A549 (cell line): ENCODE data around the gene GALNT18. TPM values are rescaled to one million over a fixed set of nuclear protein-coding genes. Genes with fewer than 3 reads are reported as not detected.

Experiments used
- ATAC-seq, 2 experiments: fragments of 200-7000 bp in 1 of 2; fragments of >200 bp in 1 of 2; cut with Nextera tagmentation in 1 of 2; cut with Tn5 transposase in 1 of 2; 3 replicates each; pipeline versions ENCODE4 v1.8.0 to v1.9.1; 2018 to 2020; ENCODE audit warnings: mild to moderate bottlenecking in 1 of 2, moderate library complexity in 1 of 2
- CTCF ChIA-PET: fragments of 300-600 bp; sonication (Branson Sonifier 250); formaldehyde crosslinking; extraction: SDS; loops from one replicate; lab custom pipeline; 2021; ENCODE audit warnings: antibody characterized with exemption, inconsistent platforms; lab: Yijun Ruan, JAX
- POLR2A ChIA-PET: fragments of 350-600 bp; formaldehyde crosslinking; extraction: SDS; loops from one replicate; lab custom pipeline; 2021; ENCODE audit warnings: antibody characterized with exemption, inconsistent platforms; lab: Yijun Ruan, JAX
- DNase-seq, 2 experiments: peaks; one replicate each; pipeline versions ENCODE4 v3.0.0 to v3.0.0-alpha.2; 2011 to 2016; ENCODE audit warnings: low read depth in 1 of 2, low spot score in 1 of 2
- FAIRE-seq: peaks from 2 replicates; lab custom pipeline; 2011; peaks lifted over from hg19 to GRCh38; lab: Jason Lieb, UNC
- H3K27ac ChIP-seq, 2 experiments: fragments of >200 bp; sonication (Bioruptor Twin); formaldehyde crosslinking; 3 replicates each; pipeline ENCODE4 v1.5.1; 2016 to 2017
- H3K4me1 ChIP-seq: fragments of >200 bp; sonication (Bioruptor Twin); formaldehyde crosslinking; 3 replicates; pipeline ENCODE4 v1.6.1; 2016
- H3K4me2 ChIP-seq: fragments of >200 bp; sonication (Bioruptor Twin); formaldehyde crosslinking; 3 replicates; pipeline ENCODE4 v1.6.1; 2016
- H3K4me3 ChIP-seq: fragments of >200 bp; sonication (Bioruptor Twin); formaldehyde crosslinking; 3 replicates; pipeline ENCODE4 v1.5.1; 2016
- H3K9me3 ChIP-seq: fragments of >200 bp; sonication (Bioruptor Twin); formaldehyde crosslinking; 3 replicates; pipeline ENCODE4 v1.6.1; 2016
- ATOH8 ChIP-seq: fragments of 250-450 bp; sonication (Bioruptor Pico); IDR thresholded peaks from 2 replicates; pipeline ENCODE4 v1.5.0; 2020; ENCODE audit warnings: low read depth, mild to moderate bottlenecking, moderate library complexity
- CBX2 ChIP-seq: fragments of 200-600 bp; sonication (generic); IDR thresholded peaks from 2 replicates; pipeline ENCODE4 v1.6.1; 2016; ENCODE audit warnings: low read depth, mild to moderate bottlenecking, borderline replicate concordance
- CEBPB ChIP-seq, 2 experiments: fragments of >200 bp in 1 of 2; sonication (Bioruptor Twin) in 1 of 2; formaldehyde crosslinking in 1 of 2; IDR thresholded peaks; 2 replicates each; pipeline ENCODE4 v1.6.1; 2012 to 2016
- CHD4 ChIP-seq: fragments of 200-600 bp; sonication (generic); IDR thresholded peaks from 2 replicates; pipeline ENCODE4 v1.6.1; 2016; ENCODE audit warnings: antibody characterized with exemption, mild to moderate bottlenecking, borderline replicate concordance
- E2F6 ChIP-seq: IDR thresholded peaks from 2 replicates; pipeline ENCODE4 v1.6.1; 2012; ENCODE audit warnings: low read depth, borderline replicate concordance
- ELK1 ChIP-seq: fragments of 150-350 bp; IDR thresholded peaks from 2 replicates; pipeline ENCODE4 v1.6.1; 2014; ENCODE audit warnings: low read depth, mild to moderate bottlenecking, low read length
- ESRRA ChIP-seq: fragments of 150-350 bp; IDR thresholded peaks from 2 replicates; pipeline ENCODE4 v1.6.1; 2014; ENCODE audit warnings: mild to moderate bottlenecking, low read length, borderline replicate concordance
- HMGXB4 ChIP-seq: fragments of 250-450 bp; sonication (Bioruptor Pico); IDR thresholded peaks from 2 replicates; pipeline ENCODE4 v1.5.0; 2021; ENCODE audit warnings: mild to moderate bottlenecking, moderate library complexity, borderline replicate concordance
- HOXB13 ChIP-seq: fragments of 250-450 bp; sonication (Bioruptor Pico); IDR thresholded peaks from 2 replicates; pipeline ENCODE4 v1.5.0; 2020; ENCODE audit warnings: low read depth, mild to moderate bottlenecking, moderate library complexity
- JUN ChIP-seq, 2 experiments: fragments of >200 bp; sonication (Bioruptor Twin); formaldehyde crosslinking; IDR thresholded peaks; 2 replicates in 1 of 2; 3 replicates in 1 of 2; pipeline ENCODE4 v1.6.1; 2016 to 2017
- KDM1A ChIP-seq: fragments of 200-600 bp; sonication (generic); IDR thresholded peaks from 2 replicates; pipeline ENCODE4 v1.6.1; 2016; ENCODE audit warnings: low read depth, mild to moderate bottlenecking
- MAX ChIP-seq: IDR thresholded peaks from 2 replicates; pipeline ENCODE4 v1.6.1; 2012
- NFE2L2 ChIP-seq: fragments of 150-350 bp; conservative IDR thresholded peaks from 2 replicates; pipeline ENCODE4 v1.6.1; 2014; ENCODE audit warnings: low read length
- NPAS2 ChIP-seq: fragments of 250-450 bp; sonication (Bioruptor Pico); IDR thresholded peaks from 2 replicates; pipeline ENCODE4 v1.8.0; 2022; ENCODE audit warnings: mild to moderate bottlenecking, moderate library complexity, borderline replicate concordance
- PBX3 ChIP-seq: IDR thresholded peaks from 2 replicates; pipeline ENCODE4 v1.6.1; 2012
- RCOR1 ChIP-seq: fragments of 150-350 bp; IDR thresholded peaks from 2 replicates; pipeline ENCODE4 v1.6.1; 2014; ENCODE audit warnings: antibody characterized with exemption, low read length, low read depth
- RFX5 ChIP-seq: fragments of 450-650 bp; IDR thresholded peaks from 2 replicates; pipeline ENCODE4 v1.7.1; 2014; ENCODE audit warnings: antibody characterized with exemption, mild to moderate bottlenecking, moderate library complexity
- SMC3 ChIP-seq: fragments of >200 bp; sonication (Bioruptor Twin); formaldehyde crosslinking; IDR thresholded peaks from 3 replicates; pipeline ENCODE4 v1.6.1; 2018; ENCODE audit warnings: inconsistent platforms
- USF2 ChIP-seq: fragments of 450-650 bp; IDR thresholded peaks from 2 replicates; pipeline ENCODE4 v1.6.1; 2014; ENCODE audit warnings: antibody characterized with exemption
- ZC3H11A ChIP-seq: fragments of 450-650 bp; IDR thresholded peaks from 2 replicates; pipeline ENCODE4 v1.6.1; 2014; ENCODE audit warnings: antibody characterized with exemption, mild to moderate bottlenecking
- whole genome bisulfite sequencing: methylation state at CpG from one replicate; pipeline ENCODE4 v1.1.6; 2017; ENCODE audit errors: missing lambda C conversion rate; 5-methylcytosine and 5-hydroxymethylcytosine counted together
- polyA plus RNA-seq, 4 experiments: library from polyadenylated mRNA; depleted of rRNA in 3 of 4; stranded (reverse); fragments of >200 nt; fragmentation: RNase III in 1 of 4; extraction: RNeasy Plus Mini Kit Qiagen cat#74134 plus additional on column Dnase treatment in 1 of 4; gene quantifications; 2 replicates in 3 of 4; 3 replicates in 1 of 4; pipeline ENCODE4 v1.2.3, GENCODE V29; 2011 to 2017

Gene GALNT18
- polyA plus RNA-seq, 2 of the 4 experiments (the other 2 are of a cell fraction) = 6.7 to 16.1 TPM

GRCh38 chr11:11372461-11372860 is 249.3 kb downstream of the GALNT18 start:
- ATAC-seq = no peak
- ChIA-PET POLR2A (no interaction called here), CTCF (no interaction called here)

GRCh38 chr11:11370962-11371303 is 250.9 kb downstream of the GALNT18 start:
- Histone ChIP-seq H3K4me2 (no peak overlapping the region), H3K4me3 (no peak overlapping the region), H3K9me3 (no peaks in the 10 kb centered on the region), H3K27ac (no peak overlapping the region), H3K4me1 (no peaks in the 10 kb centered on the region)
- ATAC-seq (no peak), DNase-seq (no peak), FAIRE-seq (no peak)
- WGBS = 68% methylated on average over 6 of the region's 6 CpGs
- ChIA-PET POLR2A (no interaction called here), CTCF (interaction anchor here (0.6 kb wide), 1 partner anchor 14 kb away, joined by 3 read pairs; no protein-coding TSS in a partner anchor)
- TF ChIP-seq USF2 (no peak), PBX3 (no peak), RCOR1 (no peak), MAX (no peak), CBX2 (no peak), SMC3 (no peak)

More at GRCh38 chr11:11372461-11372860, 249.3 kb downstream of the GALNT18 start:
- Histone ChIP-seq H3K4me3 (no peak overlapping the region), H3K27ac (no peak overlapping the region), H3K4me2 (no peak overlapping the region), H3K4me1 (no peaks in the 10 kb centered on the region), H3K9me3 (no peaks in the 10 kb centered on the region)
- no peak for FAIRE-seq
- TF ChIP-seq MAX (no peak), NPAS2 (CRISPR knock-in tag) (no peak), CEBPB (IDR thresholded peaks at IDR 0.05) (no peak), JUN (IDR thresholded peaks at IDR 0.05) (no peak), HMGXB4 (CRISPR knock-in tag) (no peak), HOXB13 (CRISPR knock-in tag) (no peak), NFE2L2 (no peak), RFX5 (no peak), E2F6 (no peak), SMC3 (no peak), KDM1A (no peak), CHD4 (no peak), USF2 (no peak), ZC3H11A (no peak), ESRRA (no peak), ATOH8 (no peak), ELK1 (no peak)
- 82% methylated on average over 8 of the region's 8 CpGs for WGBS
- DNase-seq = no peak
